Measurements from ENCODE around the gene ZNF609. TPM values are rescaled to one million over a fixed set of nuclear protein-coding genes. Genes with fewer than 3 reads are reported as not detected.
"Not testable (repeated sequence)": the region's sequence is repeated elsewhere in the genome, so short reads cannot be mapped to it uniquely, and the experiment has no call there.

The ZNF609 gene
- total RNA-seq, 1 donor from 2014 or later: 28.6 TPM

GRCh38 chr15:64599226-64599625 lies 138.8 kb downstream of the ZNF609 start:
- DNase-seq (no peak), ATAC-seq (ENCODE audit: low read depth) (no peak)
- no peak overlapping the region for H3K27ac Mint-ChIP-seq
- POLR2A ChIA-PET: interaction anchor here (1.0 kb wide), 1 partner anchor 25 kb away, joined by 3 read pairs; no protein-coding TSS in a partner anchor
- no peaks in the 10 kb centered on the region for H3K27me3 Mint-ChIP-seq
- CTCF ChIA-PET: no interaction called here
- H3K4me1 Mint-ChIP-seq: peaks cover 50% of the 10 kb centered on the region
- H3K4me3 Mint-ChIP-seq: no peak overlapping the region
- intact Hi-C loops (cut with micrococcal nuclease): loop anchor here (5.0 kb wide), 1 partner anchor 38 kb away; no protein-coding TSS in a partner anchor
- no peaks in the 10 kb centered on the region for H3K36me3 Mint-ChIP-seq (ENCODE audit: low read depth)
- no peaks in the 10 kb centered on the region for H3K9me3 Mint-ChIP-seq
- no peak for TF ChIP-seq CTCF (IDR thresholded peaks at IDR 0.05)

- no peak for DNase-seq
- no peak for ATAC-seq (ENCODE audit: low read depth)
- no peaks in the 10 kb centered on the region for H3K27me3 Mint-ChIP-seq
- H3K9me3 Mint-ChIP-seq: no peaks in the 10 kb centered on the region
- H3K27ac Mint-ChIP-seq: no peak overlapping the region
- intact Hi-C loops (cut with micrococcal nuclease): loop anchor here (5.0 kb wide), 1 partner anchor 38 kb away; no protein-coding TSS in a partner anchor
- H3K4me3 Mint-ChIP-seq: no peak overlapping the region
- H3K36me3 Mint-ChIP-seq (ENCODE audit: low read depth): no peaks in the 10 kb centered on the region
- H3K4me1 Mint-ChIP-seq: peaks cover 50% of the 10 kb centered on the region
- POLR2A ChIA-PET: interaction anchor here (1.0 kb wide), 1 partner anchor 25 kb away, joined by 3 read pairs; no protein-coding TSS in a partner anchor
- CTCF ChIA-PET: no interaction called here
- TF ChIP-seq CTCF (IDR thresholded peaks at IDR 0.05): no peak
Measured at GRCh38 chr15:64599716-64600115, 139.3 kb downstream of the ZNF609 start.

GRCh38 chr15:64600794-64601193 lies 140.4 kb downstream of the ZNF609 start:
- H3K36me3 Mint-ChIP-seq (ENCODE audit: low read depth): no peaks in the 10 kb centered on the region
- H3K4me3 Mint-ChIP-seq: no peak overlapping the region
- no peaks in the 10 kb centered on the region for H3K9me3 Mint-ChIP-seq
- ChIA-PET CTCF (no interaction called here), POLR2A (interaction anchor here (0.6 to 1.1 kb wide), 5 partner anchors 9 to 243 kb away, joined by 3 to 7 read pairs (median 3); no protein-coding TSS in a partner anchor)
- DNase-seq (no peak), ATAC-seq (ENCODE audit: low read depth) (peak; percentile 45)
- no peaks in the 10 kb centered on the region for H3K27me3 Mint-ChIP-seq
- intact Hi-C loops (cut with micrococcal nuclease): no loop called here
- peaks cover 50% of the 10 kb centered on the region for H3K4me1 Mint-ChIP-seq
- no peak for TF ChIP-seq CTCF (IDR thresholded peaks at IDR 0.05)
- peak overlapping the region; percentile 79 for H3K27ac Mint-ChIP-seq

- no peaks in the 10 kb centered on the region for H3K9me3 Mint-ChIP-seq
- ChIA-PET CTCF (no interaction called here), POLR2A (no interaction called here)
- intact Hi-C loops (cut with micrococcal nuclease): no loop called here
- ATAC-seq (ENCODE audit: low read depth): no peak
- DNase-seq: no peak
- H3K27ac Mint-ChIP-seq: no peak overlapping the region
- H3K27me3 Mint-ChIP-seq: no peaks in the 10 kb centered on the region
- H3K4me3 Mint-ChIP-seq: no peak overlapping the region
- peaks cover 32% of the 10 kb centered on the region for H3K4me1 Mint-ChIP-seq
- no peaks in the 10 kb centered on the region for H3K36me3 Mint-ChIP-seq (ENCODE audit: low read depth)
- no peak for TF ChIP-seq CTCF (IDR thresholded peaks at IDR 0.05)
Measured at GRCh38 chr15:64604319-64604718, 143.9 kb downstream of the ZNF609 start.

GRCh38 chr15:64607416-64607815 lies 147.0 kb downstream of the ZNF609 start:
- DNase-seq; POLR2A ChIA-PET; H3K4me3 Mint-ChIP-seq; H3K27me3 Mint-ChIP-seq; intact Hi-C loops (cut with micrococcal nuclease); H3K9me3 Mint-ChIP-seq; H3K27ac Mint-ChIP-seq; ATAC-seq (ENCODE audit: low read depth); H3K36me3 Mint-ChIP-seq (ENCODE audit: low read depth): not testable (repeated sequence)
- CTCF ChIA-PET: interaction anchor here (0.7 kb wide), 1 partner anchor 121 kb away, joined by 4 read pairs; no protein-coding TSS in a partner anchor
- peaks cover 17% of the 10 kb centered on the region for H3K4me1 Mint-ChIP-seq
